DND-41 (cell line): ENCODE measurements around the gene CHRM4.

Source experiments
- EZH2 ChIP-seq: IDR thresholded peaks from 3 replicates; pipeline ENCODE4 v1.6.1; 2012; ENCODE audit warnings: borderline replicate concordance, low read depth, mild to moderate bottlenecking, moderate library complexity, low read length, inconsistent platforms; ENCODE audit not compliant: severe bottlenecking
- TF ChIP-seq, protein P1 (sequence below): IDR thresholded peaks from 2 replicates; pipeline ENCODE4 v1.5.1; 2012; ENCODE audit warnings: borderline replicate concordance, low read length, moderate library complexity, mild to moderate bottlenecking; ENCODE audit not compliant: poor library complexity, severe bottlenecking; ENCODE audit errors: extremely low read depth

DNA sequence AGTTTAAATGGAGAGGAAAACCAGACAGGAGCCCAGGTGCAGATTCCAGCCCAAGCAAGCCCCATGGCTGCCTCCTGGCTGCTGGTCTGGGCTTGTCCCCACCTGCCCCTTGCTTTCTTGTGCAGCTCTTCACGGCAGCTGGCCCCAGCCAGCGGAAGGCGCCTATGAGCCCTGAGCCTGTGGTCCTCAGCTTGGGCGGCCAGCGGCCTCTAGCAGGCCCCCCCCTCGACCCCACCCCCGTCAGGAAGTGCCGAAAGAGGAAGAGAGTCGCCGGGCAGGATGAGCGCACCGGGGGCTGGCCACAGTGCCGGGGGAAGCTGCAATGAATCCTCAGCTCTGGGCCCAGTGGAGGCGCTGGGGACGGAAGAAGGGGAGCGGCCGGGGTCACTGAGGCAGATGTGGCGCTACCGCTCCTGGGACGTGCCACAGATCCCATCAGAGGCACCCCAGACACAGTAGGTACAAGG is 46.4 kb downstream of the CHRM4 start:
- TF ChIP-seq, protein P1, sequence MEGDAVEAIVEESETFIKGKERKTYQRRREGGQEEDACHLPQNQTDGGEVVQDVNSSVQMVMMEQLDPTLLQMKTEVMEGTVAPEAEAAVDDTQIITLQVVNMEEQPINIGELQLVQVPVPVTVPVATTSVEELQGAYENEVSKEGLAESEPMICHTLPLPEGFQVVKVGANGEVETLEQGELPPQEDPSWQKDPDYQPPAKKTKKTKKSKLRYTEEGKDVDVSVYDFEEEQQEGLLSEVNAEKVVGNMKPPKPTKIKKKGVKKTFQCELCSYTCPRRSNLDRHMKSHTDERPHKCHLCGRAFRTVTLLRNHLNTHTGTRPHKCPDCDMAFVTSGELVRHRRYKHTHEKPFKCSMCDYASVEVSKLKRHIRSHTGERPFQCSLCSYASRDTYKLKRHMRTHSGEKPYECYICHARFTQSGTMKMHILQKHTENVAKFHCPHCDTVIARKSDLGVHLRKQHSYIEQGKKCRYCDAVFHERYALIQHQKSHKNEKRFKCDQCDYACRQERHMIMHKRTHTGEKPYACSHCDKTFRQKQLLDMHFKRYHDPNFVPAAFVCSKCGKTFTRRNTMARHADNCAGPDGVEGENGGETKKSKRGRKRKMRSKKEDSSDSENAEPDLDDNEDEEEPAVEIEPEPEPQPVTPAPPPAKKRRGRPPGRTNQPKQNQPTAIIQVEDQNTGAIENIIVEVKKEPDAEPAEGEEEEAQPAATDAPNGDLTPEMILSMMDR, result no peak
- no peak for TF ChIP-seq EZH2
